GM18511 (cell line): ENCODE measurements around the gene HSD17B3.
"Not testable (repeated sequence)": the region's sequence is repeated elsewhere in the genome, so short reads cannot be mapped to it uniquely, and the experiment has no call there.

Experiments used
- ATAC-seq: cut with Tn5 transposase; IDR thresholded peaks from one replicate; pipeline ENCODE4 v1.9.1; 2021; ENCODE audit warnings: mild to moderate bottlenecking, moderate library complexity; ENCODE audit not compliant: unreplicated experiment

HSD17B3 gene

GRCh38 chr9:96302021-96302420 lies at the start of gene HSD17B3:
HSD17B3 (minus strand) TSS chr9:96302176; CDS start chr9:96302104, 72 bp downstream.
- ATAC-seq = no peak

GRCh38 chr9:96350866-96351265 lies 48.9 kb upstream of the HSD17B3 start:
- no peak for ATAC-seq

GRCh38 chr9:96348261-96348660 lies 46.3 kb upstream of the HSD17B3 start:
- ATAC-seq = no peak

GRCh38 chr9:96345551-96345950 lies 43.6 kb upstream of the HSD17B3 start:
- ATAC-seq = no peak

- no peak for ATAC-seq
Measured at GRCh38 chr9:96344458-96345180, 42.6 kb upstream of the HSD17B3 start.

GRCh38 chr9:96343515-96344360 lies 41.8 kb upstream of the HSD17B3 start:
- ATAC-seq = no peak

GRCh38 chr9:96342571-96343245 lies 40.7 kb upstream of the HSD17B3 start:
- no peak for ATAC-seq

- no peak for ATAC-seq
Measured at GRCh38 chr9:96340707-96341106, 38.7 kb upstream of the HSD17B3 start.

- no peak for ATAC-seq
Measured at GRCh38 chr9:96338299-96338698, 36.3 kb upstream of the HSD17B3 start.

- ATAC-seq = no peak
Measured at GRCh38 chr9:96333958-96334357, 32.0 kb upstream of the HSD17B3 start.

GRCh38 chr9:96331236-96331947 lies 29.4 kb upstream of the HSD17B3 start:
- no peak for ATAC-seq

- ATAC-seq = no peak
Measured at GRCh38 chr9:96327694-96328352, 25.8 kb upstream of the HSD17B3 start.

GRCh38 chr9:96323169-96323568 lies 21.2 kb upstream of the HSD17B3 start:
- no peak for ATAC-seq

- not testable (repeated sequence) for ATAC-seq
Measured at GRCh38 chr9:96322736-96323135, 20.8 kb upstream of the HSD17B3 start.

GRCh38 chr9:96322210-96322609 lies 20.2 kb upstream of the HSD17B3 start:
- not testable (repeated sequence) for ATAC-seq

- no peak for ATAC-seq
Measured at GRCh38 chr9:96321515-96321914, 19.5 kb upstream of the HSD17B3 start.

GRCh38 chr9:96320749-96321280 lies 18.8 kb upstream of the HSD17B3 start:
- no peak for ATAC-seq

- no peak for ATAC-seq
Measured at GRCh38 chr9:96318921-96319565, 17.1 kb upstream of the HSD17B3 start.

- ATAC-seq = no peak
Measured at GRCh38 chr9:96317335-96317980, 15.5 kb upstream of the HSD17B3 start.
